Right lung (tissue), 5 donors: ENCODE results near the gene SIGLEC11. TPM values are rescaled to one million over a fixed set of nuclear protein-coding genes. Genes with fewer than 3 reads are reported as not detected.
"Not testable (repeated sequence)": the region's sequence is repeated elsewhere in the genome, so short reads cannot be mapped to it uniquely, and the experiment has no call there.

Experiments
- DNase-seq, 2 donors: peaks; one replicate each; pipeline ENCODE4 v3.0.0-alpha.2; 2013
- polyA plus RNA-seq, 5 donors: library from polyadenylated mRNA; unstranded; fragments of 120-200 nt; gene quantifications; one replicate each; pipeline versions ENCODE4 v1.2.1 to v1.2.3, GENCODE V29; 2013; ENCODE audit warnings: inconsistent platforms in 1 of 5, low replicate concordance in 1 of 5; ENCODE audit not compliant: insufficient read length in 5 of 5, insufficient read depth in 1 of 5

The SIGLEC11 gene
- polyA plus RNA-seq, 5 donors, result 0.23 to 0.97 (median 0.52) TPM

- DNase-seq, result no peak
These were observed 9.0 kb downstream of the SIGLEC11 start for GRCh38 chr19:49951806-49952478.

GRCh38 chr19:49950956-49951526 is 9.9 kb downstream of the SIGLEC11 start:
- no peak for DNase-seq

DNA sequence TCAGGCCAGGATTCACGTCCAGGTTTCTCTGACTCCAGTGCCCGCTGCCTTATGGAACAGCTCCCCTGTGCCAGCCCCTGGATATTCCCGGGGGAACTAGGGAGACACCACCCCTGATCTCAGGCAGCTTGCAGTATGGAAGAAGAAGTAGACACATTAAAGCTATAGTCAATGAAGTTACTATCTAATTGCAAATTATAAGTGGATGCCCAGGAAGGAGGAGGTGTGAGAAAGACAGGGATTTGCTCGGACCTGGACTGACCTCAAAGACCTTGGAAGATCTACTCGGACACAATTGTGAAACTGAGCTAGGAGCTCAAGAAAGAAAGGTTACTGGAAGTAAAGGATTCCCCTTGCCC is 10.4 kb downstream of the SIGLEC11 start:
- DNase-seq, result no peak

DNA sequence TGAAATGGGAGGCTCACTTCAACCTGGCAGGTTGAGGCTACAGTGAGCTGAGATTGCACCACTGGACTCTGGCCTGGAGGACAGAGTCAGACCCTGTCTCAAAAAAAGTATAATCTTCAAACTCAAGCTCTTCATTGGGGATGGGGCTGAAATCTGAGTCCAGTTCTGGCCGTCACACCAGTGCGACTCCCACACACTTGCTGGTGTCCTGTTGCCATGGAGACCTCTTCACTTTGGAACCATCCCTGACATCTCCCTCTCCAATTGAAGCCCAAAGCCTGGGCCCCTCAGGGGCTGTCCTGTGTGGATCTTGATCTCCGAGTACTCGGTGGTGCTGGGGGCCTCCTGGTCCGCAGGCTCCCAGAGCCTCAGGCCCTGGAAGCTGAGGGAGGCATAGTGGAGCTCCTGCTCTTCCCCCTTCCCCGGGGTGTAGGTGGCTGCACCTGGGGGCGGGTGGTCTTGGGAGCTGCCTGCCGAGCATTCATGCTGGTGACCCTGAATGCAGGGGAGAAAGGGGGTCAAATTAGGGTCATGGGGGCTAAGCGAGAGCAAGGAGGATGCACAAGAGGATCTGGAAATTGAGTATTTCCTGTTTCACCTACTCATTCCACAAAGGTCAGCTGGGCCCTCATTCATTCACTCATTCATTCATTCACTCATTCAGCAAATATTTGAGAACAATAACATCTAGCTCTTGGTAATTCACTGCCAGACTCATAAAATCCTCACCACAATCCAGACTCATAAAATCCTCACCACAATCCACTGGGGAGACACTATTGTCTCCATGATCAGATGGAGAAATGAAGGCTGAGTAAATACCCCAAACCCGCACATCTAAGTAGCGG is 11.0 kb downstream of the SIGLEC11 start:
- no peak for DNase-seq

- no peak for DNase-seq
These were observed 14.6 kb downstream of the SIGLEC11 start for GRCh38 chr19:49946415-49946814.

DNA sequence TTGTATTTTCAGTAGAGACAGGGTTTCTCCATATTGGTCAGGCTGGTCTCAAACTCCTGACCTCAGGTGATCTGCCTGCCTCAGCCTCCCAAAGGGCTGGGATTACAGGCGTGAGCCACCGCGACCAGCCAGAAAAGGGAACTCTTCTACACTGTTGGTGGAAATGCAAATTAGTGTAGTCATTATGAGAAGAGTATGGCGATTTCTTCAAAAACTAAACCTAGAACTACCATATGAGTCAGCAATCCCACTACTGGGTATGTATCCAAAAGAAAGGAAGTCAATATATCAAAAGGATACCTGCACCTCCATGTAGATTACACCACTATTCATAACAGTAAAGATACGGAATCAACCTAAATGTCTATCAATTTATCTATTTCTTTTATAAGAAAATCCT is 16.4 kb downstream of the SIGLEC11 start:
- DNase-seq, result not testable (repeated sequence)

DNA sequence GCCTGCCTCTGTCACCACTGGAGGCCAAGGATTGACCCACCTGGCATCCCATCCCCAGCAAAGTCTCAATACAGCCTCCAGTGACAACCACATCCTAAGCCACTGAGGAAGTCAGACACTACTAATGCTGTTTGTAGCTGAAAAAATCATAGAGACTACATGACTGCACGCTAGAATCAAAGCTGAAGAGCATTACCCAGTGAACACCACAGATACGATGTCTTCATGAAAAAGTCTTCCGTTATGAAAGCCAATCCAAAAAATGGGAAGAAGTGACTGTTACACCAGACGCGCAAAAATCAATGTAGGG is 20.5 kb downstream of the SIGLEC11 start:
- no peak for DNase-seq

DNA sequence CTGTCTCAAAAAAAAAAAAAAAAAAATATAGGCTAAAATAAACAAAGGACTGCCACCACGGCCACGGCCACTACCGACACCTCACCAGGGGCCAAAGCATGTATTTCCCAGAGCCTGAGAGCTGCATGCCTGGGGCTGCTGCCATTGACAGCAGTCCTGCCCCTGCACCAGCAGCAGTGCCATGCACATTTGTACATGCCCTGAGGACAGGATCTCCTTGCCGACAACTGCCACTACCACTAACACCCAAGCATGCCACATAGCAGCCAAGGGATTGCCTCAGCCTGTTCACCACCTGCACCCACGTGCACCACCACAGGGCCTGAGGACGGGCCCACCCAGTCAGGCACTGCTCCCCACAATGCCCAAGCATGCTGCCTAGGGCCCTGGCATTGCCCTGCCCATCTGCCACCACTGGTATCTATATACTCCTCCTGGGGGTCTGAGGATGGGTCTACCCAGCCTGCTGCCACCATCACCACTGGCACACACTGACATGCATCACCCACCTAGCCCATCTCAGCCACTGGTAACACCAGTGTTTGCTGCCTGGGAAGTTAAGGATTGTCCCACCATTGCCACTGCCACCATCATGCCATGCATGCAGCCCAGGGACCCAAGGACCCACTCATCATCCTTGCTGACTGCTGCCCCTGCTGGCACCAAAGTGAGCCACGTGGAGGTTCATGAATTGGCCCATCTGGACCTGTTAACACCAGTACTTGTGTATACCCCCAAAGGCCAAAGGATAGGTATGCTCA is 21.1 kb downstream of the SIGLEC11 start:
- no peak for DNase-seq

DNA sequence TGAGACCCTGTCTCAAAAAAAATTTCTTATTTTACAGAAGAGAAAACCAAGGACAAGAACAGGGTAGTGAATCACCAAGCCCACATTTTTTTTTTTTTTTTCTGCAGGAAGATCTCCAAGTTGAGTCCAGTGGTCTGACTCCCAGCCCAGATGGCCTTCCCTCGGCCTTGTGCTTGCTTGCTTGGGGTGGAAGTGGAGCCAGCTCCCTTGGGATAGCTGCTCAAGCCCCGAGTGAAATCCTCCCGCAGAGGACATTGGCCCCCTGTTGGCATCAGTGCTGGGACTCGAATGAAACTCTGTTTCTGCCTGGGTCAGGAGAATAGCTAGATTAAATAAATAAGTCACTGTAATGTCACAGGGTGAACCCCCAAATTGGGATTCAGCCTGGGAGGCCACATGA is 22.3 kb downstream of the SIGLEC11 start:
- no peak for DNase-seq

- DNase-seq, result peak; percentile 58 to 72
These were observed 23.1 kb downstream of the SIGLEC11 start for GRCh38 chr19:49937750-49938381.

GRCh38 chr19:49936549-49936948 is 24.4 kb downstream of the SIGLEC11 start:
- no peak for DNase-seq

GRCh38 chr19:49933643-49934042 is 27.3 kb downstream of the SIGLEC11 start:
- no peak for DNase-seq

DNA sequence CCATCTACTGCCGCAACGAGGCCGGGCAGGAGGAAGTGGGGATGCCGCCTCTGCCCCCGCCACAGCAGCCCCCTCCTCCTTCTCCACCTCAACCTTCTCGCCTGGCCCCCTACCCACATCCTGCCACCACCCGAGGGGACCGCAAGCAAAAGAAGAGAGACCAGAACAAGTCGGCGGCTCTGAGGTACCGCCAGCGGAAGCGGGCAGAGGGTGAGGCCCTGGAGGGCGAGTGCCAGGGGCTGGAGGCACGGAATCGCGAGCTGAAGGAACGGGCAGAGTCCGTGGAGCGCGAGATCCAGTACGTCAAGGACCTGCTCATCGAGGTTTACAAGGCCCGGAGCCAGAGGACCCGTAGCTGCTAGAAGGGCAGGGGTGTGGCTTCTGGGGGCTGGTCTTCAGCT is 28.2 kb downstream of the SIGLEC11 start:
- DNase-seq, result no peak

GRCh38 chr19:49932041-49932451 is 28.9 kb downstream of the SIGLEC11 start:
- DNase-seq, result no peak

DNA sequence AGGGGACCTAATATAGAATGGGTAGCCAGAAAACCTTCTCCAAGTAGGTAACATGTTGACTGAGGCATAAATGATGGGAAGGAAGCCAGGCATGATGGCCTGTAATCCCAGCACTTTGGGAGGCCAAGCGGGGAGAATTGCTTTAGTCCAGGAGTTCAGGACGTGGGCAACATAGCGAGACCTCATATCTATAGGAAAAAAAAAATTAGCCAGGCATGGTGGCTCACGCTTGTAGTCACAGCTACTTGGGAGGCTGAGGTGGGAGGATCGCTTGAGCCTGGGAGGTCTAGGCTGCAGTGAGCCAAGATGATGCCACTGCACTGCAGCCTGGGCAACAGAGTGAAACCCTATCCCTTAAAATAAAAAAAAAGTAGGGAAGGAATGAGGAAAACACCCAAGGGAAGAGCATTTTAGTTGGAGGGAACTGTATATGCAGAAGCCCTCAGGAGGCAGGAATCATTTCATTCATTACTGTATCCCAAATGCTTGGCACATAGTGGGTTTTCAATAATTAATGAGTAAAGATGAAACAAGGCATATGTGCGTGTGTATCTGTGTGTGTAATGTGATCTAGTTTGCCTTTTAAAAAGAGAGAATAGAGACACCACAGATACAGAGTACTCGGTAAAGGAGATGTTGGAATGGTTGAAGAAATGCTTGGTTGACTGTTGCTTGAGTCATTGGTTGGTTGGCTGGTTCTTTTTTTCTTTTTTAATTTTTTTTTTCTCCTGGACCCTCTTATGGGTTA is 29.5 kb downstream of the SIGLEC11 start:
- DNase-seq, result no peak

DNA sequence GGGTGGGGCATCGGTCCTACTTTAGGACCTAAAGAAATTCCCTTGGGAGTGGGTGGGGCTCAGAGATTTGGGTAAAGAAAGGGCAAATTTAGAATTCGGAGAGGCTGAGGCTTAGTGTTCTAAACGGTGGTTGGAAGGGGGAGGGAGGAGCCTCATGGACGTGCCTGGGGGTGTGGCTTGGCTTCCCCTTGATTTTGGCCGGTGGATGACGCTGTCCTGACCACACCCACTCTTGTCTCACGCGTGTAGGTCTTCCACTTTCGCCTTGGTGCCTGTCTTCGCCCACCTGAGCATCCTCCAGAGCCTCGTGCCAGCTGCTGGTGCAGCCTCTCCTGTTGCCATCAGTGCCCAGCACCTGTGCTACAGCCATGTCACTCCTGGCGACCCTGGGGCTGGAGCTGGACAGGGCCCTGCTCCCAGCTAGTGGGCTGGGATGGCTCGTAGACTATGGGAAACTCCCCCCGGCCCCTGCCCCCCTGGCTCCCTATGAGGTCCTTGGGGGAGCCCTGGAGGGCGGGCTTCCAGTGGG is 30.4 kb downstream of the SIGLEC11 start:
- no peak for DNase-seq

DNA sequence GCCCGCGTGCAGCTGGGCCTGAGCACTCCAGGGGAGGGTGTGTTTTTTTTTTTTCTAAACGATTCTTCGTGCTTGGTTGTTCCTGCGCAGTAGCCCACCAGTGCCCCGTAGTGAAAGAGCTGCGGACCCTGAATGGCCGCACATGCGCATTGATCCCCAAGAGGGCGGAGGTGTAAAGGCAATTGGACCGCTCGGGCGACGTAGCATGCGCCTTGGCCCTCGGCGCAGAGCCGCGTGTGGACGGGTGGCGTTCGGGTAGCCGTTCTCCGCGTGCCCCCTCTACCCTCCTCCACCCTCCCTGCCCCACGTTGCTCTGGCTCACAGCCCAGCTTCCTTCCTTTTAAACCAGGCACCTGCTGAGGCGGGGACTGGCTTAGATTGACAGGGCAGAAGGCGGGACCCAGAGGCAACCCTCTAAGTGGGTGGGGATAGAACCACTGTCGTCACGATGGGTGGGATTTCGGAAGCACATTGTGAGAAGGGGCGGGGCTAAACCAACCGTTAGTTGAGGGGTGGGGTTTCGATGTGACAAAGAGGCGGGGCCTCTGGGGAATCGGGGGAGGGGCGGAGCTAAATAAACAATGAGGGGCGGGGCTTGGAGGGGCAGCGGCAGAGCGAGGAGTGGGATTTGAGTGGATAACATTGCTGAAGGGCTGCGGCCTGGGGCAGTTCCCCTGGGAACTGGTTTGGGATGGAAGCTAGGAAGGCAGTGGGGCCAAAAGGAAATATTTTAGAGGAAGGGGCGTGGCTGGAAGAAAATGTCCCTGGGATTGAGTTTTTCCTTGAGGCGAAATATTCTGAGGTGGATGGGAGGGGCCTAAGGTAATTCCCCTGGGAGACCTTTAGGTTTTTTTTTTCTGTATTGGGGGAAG is 31.1 kb downstream of the SIGLEC11 start:
- peak; percentile 94 to 95 for DNase-seq

- DNase-seq, result no peak
These were observed 31.8 kb downstream of the SIGLEC11 start, which contains the start of the genes ATF5 and NUP62 for GRCh38 chr19:49929121-49929610. Gene ATF5 (plus strand): TSS chr19:49929205. CDS start chr19:49930851, 1,646 bp downstream. Gene NUP62 (minus strand): TSS chr19:49929504. CDS start chr19:49909807, 19,697 bp downstream.

- DNase-seq, result no peak
These were observed 33.3 kb downstream of the SIGLEC11 start for GRCh38 chr19:49927526-49928264.
